ENCODE data around the gene ADGRG4.

DNA sequence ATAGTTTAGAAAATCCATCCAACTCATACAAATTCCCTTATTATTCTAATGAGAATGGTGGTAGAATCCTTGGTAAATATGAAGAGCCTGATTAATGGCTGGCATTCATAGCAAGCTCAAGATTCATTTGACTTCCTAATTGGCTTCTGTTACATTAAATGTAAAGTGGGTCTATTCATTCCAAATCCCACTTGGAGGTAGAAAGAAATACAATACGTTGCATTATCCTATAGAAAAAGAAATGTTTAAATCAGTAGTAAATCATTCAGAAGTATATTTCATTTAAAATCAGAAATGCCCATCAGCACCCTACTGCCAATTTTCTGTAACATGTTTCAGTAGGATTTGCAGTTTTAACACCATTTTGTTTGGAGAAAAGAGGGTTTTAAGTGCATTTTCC is 6.7 kb downstream of the ADGRG4 start:
- no peak for TF ChIP-seq POLR2AphosphoS5 (IDR thresholded peaks at IDR 0.05; ENCODE audit: low read depth)
- TF ChIP-seq, protein P1, sequence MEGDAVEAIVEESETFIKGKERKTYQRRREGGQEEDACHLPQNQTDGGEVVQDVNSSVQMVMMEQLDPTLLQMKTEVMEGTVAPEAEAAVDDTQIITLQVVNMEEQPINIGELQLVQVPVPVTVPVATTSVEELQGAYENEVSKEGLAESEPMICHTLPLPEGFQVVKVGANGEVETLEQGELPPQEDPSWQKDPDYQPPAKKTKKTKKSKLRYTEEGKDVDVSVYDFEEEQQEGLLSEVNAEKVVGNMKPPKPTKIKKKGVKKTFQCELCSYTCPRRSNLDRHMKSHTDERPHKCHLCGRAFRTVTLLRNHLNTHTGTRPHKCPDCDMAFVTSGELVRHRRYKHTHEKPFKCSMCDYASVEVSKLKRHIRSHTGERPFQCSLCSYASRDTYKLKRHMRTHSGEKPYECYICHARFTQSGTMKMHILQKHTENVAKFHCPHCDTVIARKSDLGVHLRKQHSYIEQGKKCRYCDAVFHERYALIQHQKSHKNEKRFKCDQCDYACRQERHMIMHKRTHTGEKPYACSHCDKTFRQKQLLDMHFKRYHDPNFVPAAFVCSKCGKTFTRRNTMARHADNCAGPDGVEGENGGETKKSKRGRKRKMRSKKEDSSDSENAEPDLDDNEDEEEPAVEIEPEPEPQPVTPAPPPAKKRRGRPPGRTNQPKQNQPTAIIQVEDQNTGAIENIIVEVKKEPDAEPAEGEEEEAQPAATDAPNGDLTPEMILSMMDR (IDR thresholded peaks at IDR 0.05; ENCODE audit: insufficient read depth, low read length): no peak

All from HL-60 (cell line).